Astrocyte (in vitro differentiated cells and primary cell): ENCODE data around the gene TDRKH.

Source experiments
- EZH2 ChIP-seq: IDR thresholded peaks from 2 replicates; pipeline ENCODE4 v1.6.1; 2012; ENCODE audit warnings: mild to moderate bottlenecking, low read length, inconsistent platforms; ENCODE audit not compliant: insufficient read depth
- TF ChIP-seq, protein P1 (sequence below): IDR thresholded peaks from 2 replicates; pipeline ENCODE4 v1.5.1; 2011; ENCODE audit warnings: low read depth, mild to moderate bottlenecking, inconsistent platforms, low read length, moderate library complexity; ENCODE audit not compliant: insufficient read depth

DNA sequence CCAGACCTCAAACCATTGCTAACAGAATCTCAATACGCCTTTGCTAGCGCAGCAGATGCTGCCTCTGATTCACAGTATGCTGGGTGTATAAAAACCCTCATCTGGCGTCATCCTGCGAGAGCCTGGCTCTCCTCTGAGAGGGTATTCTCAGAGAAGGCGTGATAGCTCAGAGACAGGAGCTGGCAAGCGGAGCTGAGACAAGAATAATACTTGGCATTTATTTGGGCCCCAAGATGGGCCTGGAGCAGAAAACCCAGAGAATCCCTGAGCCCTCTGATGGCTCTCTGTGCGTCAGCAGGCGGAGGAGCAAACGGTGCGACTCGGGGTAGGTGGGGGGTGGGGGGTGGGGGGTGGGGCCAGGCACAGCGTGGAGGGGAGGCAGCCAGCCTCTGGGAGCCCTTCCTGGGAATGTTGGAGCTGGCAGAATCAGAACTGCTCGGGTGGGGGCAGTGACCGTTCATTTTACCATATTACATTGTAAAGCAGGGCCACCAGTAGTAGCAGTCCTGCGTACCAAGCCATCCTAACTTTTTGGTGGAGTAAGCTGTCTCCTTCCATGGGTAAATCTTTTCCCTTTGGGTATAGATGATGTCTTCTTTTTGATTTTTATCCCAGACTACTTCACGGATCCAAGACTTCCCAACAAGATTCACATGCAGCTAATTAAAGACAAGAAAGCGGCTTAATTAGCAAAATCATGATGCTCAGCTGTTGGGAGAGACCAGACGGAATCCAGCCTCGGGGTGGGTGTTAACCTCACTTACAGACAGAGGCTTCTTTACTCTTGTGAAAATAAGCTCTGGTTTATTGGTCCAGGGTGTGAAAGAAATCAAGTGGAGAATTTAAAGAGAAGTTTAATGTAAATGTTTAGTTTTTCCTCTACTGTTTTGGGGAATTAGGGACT, 61.9 kb downstream of the TDRKH start:
- TF ChIP-seq, protein P1, sequence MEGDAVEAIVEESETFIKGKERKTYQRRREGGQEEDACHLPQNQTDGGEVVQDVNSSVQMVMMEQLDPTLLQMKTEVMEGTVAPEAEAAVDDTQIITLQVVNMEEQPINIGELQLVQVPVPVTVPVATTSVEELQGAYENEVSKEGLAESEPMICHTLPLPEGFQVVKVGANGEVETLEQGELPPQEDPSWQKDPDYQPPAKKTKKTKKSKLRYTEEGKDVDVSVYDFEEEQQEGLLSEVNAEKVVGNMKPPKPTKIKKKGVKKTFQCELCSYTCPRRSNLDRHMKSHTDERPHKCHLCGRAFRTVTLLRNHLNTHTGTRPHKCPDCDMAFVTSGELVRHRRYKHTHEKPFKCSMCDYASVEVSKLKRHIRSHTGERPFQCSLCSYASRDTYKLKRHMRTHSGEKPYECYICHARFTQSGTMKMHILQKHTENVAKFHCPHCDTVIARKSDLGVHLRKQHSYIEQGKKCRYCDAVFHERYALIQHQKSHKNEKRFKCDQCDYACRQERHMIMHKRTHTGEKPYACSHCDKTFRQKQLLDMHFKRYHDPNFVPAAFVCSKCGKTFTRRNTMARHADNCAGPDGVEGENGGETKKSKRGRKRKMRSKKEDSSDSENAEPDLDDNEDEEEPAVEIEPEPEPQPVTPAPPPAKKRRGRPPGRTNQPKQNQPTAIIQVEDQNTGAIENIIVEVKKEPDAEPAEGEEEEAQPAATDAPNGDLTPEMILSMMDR, result no peak
- TF ChIP-seq EZH2, result no peak
